Calu3 (cell line): ENCODE results near the gene HDHD3. TPM values are rescaled to one million over a fixed set of nuclear protein-coding genes. Genes with fewer than 3 reads are reported as not detected.

ENCODE experiments used
- BruUV-seq: library from RNA; stranded (reverse); fragments of 400-500 nt; replicated peaks from 2 replicates; lab custom pipeline; 2021; lab: Mats Ljungman, UMichigan
- CTCF ChIA-PET: fragments of 300-600 bp; sonication (Branson Sonifier 250); formaldehyde crosslinking; loops from one replicate; lab custom pipeline; 2022; ENCODE audit warnings: antibody characterized with exemption; lab: Charles Lee
- DNase-seq: peaks from one replicate; pipeline ENCODE4 v3.0.0; 2022
- H3K27ac Mint-ChIP-seq: one replicate; pipeline ENCODE4 v1.8.0; 2022; ENCODE audit warnings: mixed read lengths; ENCODE audit not compliant: unreplicated experiment
- H3K27me3 Mint-ChIP-seq: one replicate; pipeline ENCODE4 v1.8.0; 2022; ENCODE audit warnings: mixed read lengths; ENCODE audit not compliant: unreplicated experiment
- H3K36me3 Mint-ChIP-seq: one replicate; pipeline ENCODE4 v1.8.0; 2022; ENCODE audit warnings: mild to moderate bottlenecking, moderate library complexity, mixed read lengths; ENCODE audit not compliant: insufficient read depth, unreplicated experiment
- H3K4me1 Mint-ChIP-seq: one replicate; pipeline ENCODE4 v1.8.0; 2022; ENCODE audit warnings: mild to moderate bottlenecking, low read depth, mixed read lengths; ENCODE audit not compliant: unreplicated experiment
- H3K4me3 Mint-ChIP-seq: one replicate; pipeline ENCODE4 v1.8.0; 2022; ENCODE audit warnings: mild to moderate bottlenecking, low read depth, moderate library complexity, mixed read lengths; ENCODE audit not compliant: unreplicated experiment
- H3K9me3 Mint-ChIP-seq: one replicate; pipeline ENCODE4 v1.8.0; 2022; ENCODE audit warnings: low read depth, mixed read lengths; ENCODE audit not compliant: unreplicated experiment
- intact Hi-C: fragments of 100-400 bp; cut with micrococcal nuclease; formaldehyde crosslinking; loops from one replicate; pipeline ENCODE4 v1.10.0; 2022; ENCODE audit not compliant: unreplicated experiment
- total RNA-seq: library from RNA; stranded (reverse); gene quantifications from 2 replicates; pipeline ENCODE4 v1.2.3, GENCODE V29; 2022
- TF ChIP-seq, protein P1 (sequence below): fragments of 200-600 bp; IDR thresholded peaks from one replicate; pipeline ENCODE4 v1.8.0; 2022; ENCODE audit warnings: antibody characterized with exemption; ENCODE audit not compliant: unreplicated experiment

HDHD3 gene
- total RNA-seq, 1 experiment from 2014 or later, result 30.8 TPM

DNA sequence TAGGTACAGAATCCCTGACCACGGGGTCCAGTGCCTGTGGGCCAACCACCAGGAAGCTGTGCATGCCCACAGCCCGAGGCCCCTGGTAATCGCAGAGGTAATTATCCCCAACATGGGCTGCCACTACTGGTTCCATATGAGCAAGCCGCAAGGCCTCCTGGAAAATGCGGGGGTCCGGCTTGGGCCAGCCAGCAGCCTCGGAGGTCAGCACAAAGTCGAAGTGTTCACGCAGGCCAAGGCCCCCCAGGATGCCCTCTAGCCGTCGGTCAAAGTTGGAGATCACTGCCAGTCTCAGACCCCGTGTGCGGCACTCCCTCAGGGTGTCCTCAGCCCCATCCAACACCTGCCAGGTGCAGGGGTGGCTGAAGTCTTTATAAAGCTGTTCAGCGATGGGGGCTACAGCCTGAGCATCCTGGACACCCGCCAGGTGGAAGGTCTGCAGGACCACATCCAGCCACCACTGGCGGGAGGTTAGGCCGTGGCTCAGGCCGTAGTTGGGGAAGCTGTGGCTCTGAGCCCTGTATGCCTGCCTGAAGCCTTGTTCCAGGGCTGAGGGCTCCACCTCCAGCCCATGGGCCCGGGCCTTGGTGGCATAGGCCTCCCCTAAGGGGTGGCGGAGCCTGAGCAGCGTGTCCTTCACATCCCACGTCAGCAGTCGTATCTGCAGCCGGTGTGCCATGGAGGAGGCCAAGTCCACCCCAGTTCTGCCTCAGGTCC lies 3.0 kb downstream of the HDHD3 start:
- Mint-ChIP-seq H3K27me3 (no peaks in the 10 kb centered on the region), H3K9me3 (no peaks in the 10 kb centered on the region), H3K4me1 (peaks cover 4% of the 10 kb centered on the region), H3K36me3 (peaks cover 37% of the 10 kb centered on the region), H3K4me3 (no peak overlapping the region), H3K27ac (no peak overlapping the region)
- TF ChIP-seq, protein P1, sequence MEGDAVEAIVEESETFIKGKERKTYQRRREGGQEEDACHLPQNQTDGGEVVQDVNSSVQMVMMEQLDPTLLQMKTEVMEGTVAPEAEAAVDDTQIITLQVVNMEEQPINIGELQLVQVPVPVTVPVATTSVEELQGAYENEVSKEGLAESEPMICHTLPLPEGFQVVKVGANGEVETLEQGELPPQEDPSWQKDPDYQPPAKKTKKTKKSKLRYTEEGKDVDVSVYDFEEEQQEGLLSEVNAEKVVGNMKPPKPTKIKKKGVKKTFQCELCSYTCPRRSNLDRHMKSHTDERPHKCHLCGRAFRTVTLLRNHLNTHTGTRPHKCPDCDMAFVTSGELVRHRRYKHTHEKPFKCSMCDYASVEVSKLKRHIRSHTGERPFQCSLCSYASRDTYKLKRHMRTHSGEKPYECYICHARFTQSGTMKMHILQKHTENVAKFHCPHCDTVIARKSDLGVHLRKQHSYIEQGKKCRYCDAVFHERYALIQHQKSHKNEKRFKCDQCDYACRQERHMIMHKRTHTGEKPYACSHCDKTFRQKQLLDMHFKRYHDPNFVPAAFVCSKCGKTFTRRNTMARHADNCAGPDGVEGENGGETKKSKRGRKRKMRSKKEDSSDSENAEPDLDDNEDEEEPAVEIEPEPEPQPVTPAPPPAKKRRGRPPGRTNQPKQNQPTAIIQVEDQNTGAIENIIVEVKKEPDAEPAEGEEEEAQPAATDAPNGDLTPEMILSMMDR, result no peak
- BruUV-seq, result no TSS peak
- DNase-seq, result no peak
- intact Hi-C loops, result no loop called here
- CTCF ChIA-PET, result interaction anchor here (0.6 kb wide), 1 partner anchor 58 kb away, joined by 3 read pairs; no protein-coding TSS in a partner anchor

DNA sequence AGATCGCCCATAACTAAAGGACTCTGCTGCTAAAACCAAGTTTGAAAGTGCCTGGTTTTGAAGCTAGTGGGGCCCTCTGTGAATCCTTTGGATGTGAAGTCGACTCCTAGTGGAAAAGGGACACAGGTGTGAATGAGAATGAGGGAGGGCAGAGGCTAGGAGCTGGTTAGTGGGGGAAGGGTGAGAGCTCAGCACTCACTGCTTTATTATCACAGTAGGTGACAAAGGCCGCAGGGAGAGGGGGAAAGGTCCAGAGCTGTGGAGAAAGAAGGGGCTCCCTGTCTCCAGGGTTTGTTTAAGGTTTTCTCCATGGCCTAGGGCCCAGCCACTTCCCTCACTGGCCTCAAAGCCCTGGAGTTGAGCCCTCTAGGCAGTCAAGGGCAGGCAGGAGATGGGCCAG lies 3.5 kb downstream of the HDHD3 start:
- CTCF ChIA-PET, result interaction anchor here (0.6 kb wide), 1 partner anchor 58 kb away, joined by 3 read pairs; no protein-coding TSS in a partner anchor
- intact Hi-C loops, result no loop called here
- H3K9me3 Mint-ChIP-seq, result no peaks in the 10 kb centered on the region
- no peak overlapping the region for H3K27ac Mint-ChIP-seq
- no peak overlapping the region for H3K4me3 Mint-ChIP-seq
- H3K36me3 Mint-ChIP-seq, result peaks cover 36% of the 10 kb centered on the region
- TF ChIP-seq, protein P1, result no peak
- no TSS peak for BruUV-seq
- DNase-seq, result no peak
- no peaks in the 10 kb centered on the region for H3K27me3 Mint-ChIP-seq
- H3K4me1 Mint-ChIP-seq, result no peaks in the 10 kb centered on the region

DNA sequence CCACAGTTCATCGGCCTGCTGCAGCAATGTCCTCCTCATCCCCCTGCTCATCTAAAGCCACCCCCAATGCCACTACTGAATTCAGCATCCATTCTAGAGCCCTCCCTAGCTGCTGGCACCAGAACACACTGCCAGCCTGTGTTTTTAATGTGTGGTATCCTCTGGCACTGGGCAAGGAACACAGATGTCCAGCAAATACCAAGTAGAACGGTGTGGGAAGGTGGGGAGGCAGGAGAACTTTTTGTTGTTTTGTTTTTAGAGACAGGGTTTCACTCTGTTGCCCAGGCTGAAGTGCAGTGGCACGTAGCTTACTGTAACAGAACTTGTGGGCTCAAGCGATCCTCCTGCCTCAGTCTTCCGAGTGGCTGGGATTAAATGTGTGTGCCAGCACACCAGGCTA lies 4.7 kb downstream of the HDHD3 start:
- Mint-ChIP-seq H3K4me1 (no peaks in the 10 kb centered on the region), H3K4me3 (no peak overlapping the region), H3K36me3 (peaks cover 35% of the 10 kb centered on the region), H3K27ac (no peak overlapping the region), H3K27me3 (no peaks in the 10 kb centered on the region), H3K9me3 (no peaks in the 10 kb centered on the region)
- no TSS peak for BruUV-seq
- TF ChIP-seq, protein P1, result no peak
- intact Hi-C loops, result no loop called here
- CTCF ChIA-PET, result no interaction called here
- no peak for DNase-seq

DNA sequence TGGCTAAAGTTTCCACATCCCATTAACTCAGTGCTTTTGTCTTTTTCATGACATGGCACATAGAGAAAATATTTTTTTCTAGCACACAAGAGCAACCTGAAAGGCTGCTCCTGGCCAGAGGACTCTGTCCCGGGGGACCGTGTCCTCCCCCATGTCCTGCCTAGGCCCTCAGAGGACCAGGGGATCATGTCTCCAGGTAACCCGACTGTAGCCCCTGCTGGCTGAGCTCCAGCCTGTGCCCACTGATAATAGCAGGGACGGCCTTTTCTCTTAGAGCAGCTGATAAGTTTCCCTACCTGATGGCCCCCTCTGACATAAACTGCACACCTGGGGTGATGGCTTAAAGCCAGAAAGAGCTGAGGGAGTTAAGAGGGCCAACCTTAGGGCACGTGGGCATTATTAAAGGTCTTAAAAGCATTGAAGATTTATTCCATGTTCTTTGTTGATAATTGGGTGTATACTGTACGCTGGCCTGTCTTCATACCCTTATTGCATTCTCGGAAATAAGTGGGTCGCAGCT lies 5.9 kb downstream of the HDHD3 start:
- TF ChIP-seq, protein P1, result no peak
- Mint-ChIP-seq H3K36me3 (peaks cover 23% of the 10 kb centered on the region), H3K4me3 (no peak overlapping the region), H3K27ac (no peak overlapping the region), H3K9me3 (no peaks in the 10 kb centered on the region), H3K4me1 (no peaks in the 10 kb centered on the region), H3K27me3 (no peaks in the 10 kb centered on the region)
- CTCF ChIA-PET, result no interaction called here
- no peak for DNase-seq
- BruUV-seq, result no TSS peak
- intact Hi-C loops, result no loop called here
